ENCODE data around the gene KRT85. TPM values are rescaled to one million over a fixed set of nuclear protein-coding genes. Genes with fewer than 3 reads are reported as not detected.

Gene KRT85
- total and polyA plus RNA-seq, 8 donors: 0.14 to 0.26 TPM; not detected in 6

DNA sequence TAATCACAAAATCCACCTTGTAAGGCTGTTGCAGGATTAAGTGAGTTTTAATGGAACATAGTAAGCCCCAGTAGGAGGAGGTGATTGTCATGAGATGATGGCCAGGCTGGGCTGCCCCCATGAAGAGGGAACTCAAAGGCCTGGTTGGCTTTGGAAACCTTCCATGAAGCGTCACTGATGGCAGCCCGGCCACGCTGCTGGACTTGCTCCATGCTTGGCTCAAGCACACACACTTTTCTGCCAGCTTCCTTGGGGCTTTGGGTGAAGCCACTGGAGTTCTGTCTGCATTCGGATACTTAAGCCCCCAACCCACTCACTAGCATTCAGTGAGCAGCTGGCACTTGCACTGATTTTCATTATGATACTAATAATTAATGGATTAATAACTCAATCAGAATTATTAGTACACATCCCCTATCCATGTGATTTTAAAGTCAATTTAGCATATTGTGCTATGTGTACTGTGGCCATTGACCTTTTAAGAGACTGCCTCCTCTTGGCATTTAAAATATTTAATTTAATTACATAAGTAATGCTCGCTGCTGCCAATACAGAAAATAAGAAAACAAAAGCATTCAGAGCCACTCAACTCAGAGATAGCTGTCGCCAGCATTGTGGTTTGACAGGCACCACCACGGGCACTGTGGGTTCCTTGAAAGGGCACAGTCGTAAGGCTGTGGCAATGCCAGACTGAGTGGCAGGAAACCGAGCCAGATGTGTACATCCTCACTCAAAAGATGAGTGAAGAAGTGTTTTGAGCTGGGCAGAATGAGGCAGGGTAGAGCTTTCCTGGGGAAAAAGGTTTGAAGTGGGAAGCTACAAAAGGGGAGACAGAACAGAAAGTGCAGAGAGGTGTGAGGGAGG, 15.9 kb downstream of the KRT85 start:
- TF ChIP-seq, protein P1, sequence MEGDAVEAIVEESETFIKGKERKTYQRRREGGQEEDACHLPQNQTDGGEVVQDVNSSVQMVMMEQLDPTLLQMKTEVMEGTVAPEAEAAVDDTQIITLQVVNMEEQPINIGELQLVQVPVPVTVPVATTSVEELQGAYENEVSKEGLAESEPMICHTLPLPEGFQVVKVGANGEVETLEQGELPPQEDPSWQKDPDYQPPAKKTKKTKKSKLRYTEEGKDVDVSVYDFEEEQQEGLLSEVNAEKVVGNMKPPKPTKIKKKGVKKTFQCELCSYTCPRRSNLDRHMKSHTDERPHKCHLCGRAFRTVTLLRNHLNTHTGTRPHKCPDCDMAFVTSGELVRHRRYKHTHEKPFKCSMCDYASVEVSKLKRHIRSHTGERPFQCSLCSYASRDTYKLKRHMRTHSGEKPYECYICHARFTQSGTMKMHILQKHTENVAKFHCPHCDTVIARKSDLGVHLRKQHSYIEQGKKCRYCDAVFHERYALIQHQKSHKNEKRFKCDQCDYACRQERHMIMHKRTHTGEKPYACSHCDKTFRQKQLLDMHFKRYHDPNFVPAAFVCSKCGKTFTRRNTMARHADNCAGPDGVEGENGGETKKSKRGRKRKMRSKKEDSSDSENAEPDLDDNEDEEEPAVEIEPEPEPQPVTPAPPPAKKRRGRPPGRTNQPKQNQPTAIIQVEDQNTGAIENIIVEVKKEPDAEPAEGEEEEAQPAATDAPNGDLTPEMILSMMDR (IDR thresholded peaks at IDR 0.05): no peak
- Histone ChIP-seq H3K9me3 (no peaks in the 10 kb centered on the region), H3K4me3 (no peak overlapping the region), H3K27me3 (peaks cover 0 to 11% of the 10 kb centered on the region in 2 donors), H3K4me1 (no peaks in the 10 kb centered on the region), H3K36me3 (no peaks in the 10 kb centered on the region), H3K27ac (no peak overlapping the region)
- intact Hi-C loops (cut with DNase I): no loop called here
- DNase-seq (no peak), ATAC-seq (no peak)

DNA sequence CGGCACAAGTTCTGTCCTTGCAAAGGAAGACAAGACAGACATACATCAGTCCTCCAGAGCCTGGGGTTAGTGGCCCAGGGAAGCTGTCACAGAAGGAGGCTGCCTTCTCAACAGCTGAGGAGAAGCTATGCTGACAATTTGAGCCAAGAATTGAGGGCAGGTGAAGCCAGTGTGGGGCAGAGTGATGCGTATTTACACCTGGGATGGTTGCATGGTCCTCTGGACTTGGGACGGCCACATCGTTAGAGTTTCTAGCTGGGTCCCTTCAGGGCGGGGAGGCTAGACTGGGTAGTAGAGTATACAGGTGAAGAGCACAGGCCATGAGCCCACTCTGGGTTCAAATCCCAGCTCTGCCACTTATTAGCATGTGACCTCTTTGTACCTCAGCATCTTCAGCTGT, 16.5 kb downstream of the KRT85 start:
- TF ChIP-seq, protein P1 (IDR thresholded peaks at IDR 0.05): no peak
- Histone ChIP-seq H3K27me3 (peaks cover 0 to 5% of the 10 kb centered on the region in 2 donors), H3K36me3 (no peaks in the 10 kb centered on the region), H3K4me1 (peaks cover 0 to 5% of the 10 kb centered on the region in 2 donors), H3K27ac (no peak overlapping the region), H3K9me3 (no peaks in the 10 kb centered on the region), H3K4me3 (no peak overlapping the region)
- ATAC-seq (no peak), DNase-seq (no peak)
- intact Hi-C loops (cut with DNase I): no loop called here

DNA sequence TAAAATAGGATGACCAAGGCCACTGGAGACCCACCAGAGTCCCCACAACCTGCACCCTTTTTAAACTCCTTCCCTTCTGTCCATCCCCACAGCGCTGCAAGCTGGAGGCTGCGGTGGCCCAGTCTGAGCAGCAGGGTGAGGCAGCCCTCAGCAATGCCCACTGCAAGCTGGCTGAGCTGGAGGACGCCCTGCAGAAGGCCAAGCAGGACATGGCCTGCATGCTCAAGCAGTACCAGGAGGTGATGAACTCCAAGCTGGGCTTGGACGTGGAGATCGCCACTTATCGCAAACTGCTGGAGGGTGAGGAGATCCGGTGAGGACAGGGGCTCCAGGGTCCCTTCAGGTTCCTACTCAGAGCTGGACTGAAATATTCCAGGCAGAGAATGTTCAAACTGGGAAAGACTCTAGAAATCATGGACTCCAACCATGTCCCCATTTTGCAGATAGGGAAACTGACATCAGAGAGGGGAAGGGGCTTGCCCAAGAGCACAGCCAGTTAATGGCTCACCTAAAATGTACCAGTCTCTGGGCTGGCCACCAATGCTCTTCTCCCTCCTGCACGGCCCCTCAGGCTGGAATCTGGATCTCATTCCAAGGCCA, 17.2 kb downstream of the KRT85 start:
- no peak for DNase-seq
- TF ChIP-seq, protein P1 (IDR thresholded peaks at IDR 0.05): no peak
- no peak for ATAC-seq
- peaks cover 0 to 6% of the 10 kb centered on the region in 2 donors for H3K4me1 ChIP-seq
- no peak overlapping the region for H3K27ac ChIP-seq
- peaks cover 0 to 4% of the 10 kb centered on the region in 2 donors for H3K27me3 ChIP-seq
- H3K9me3 ChIP-seq: no peaks in the 10 kb centered on the region
- H3K36me3 ChIP-seq: no peaks in the 10 kb centered on the region
- intact Hi-C loops (cut with DNase I): no loop called here
- no peak overlapping the region for H3K4me3 ChIP-seq

- no peak for ATAC-seq
- Histone ChIP-seq H3K4me3 (no peak overlapping the region), H3K27me3 (peaks cover 0 to 4% of the 10 kb centered on the region in 2 donors), H3K4me1 (peaks cover 0 to 6% of the 10 kb centered on the region in 2 donors), H3K9me3 (no peaks in the 10 kb centered on the region), H3K36me3 (no peaks in the 10 kb centered on the region), H3K27ac (no peak overlapping the region)
- DNase-seq: no peak
- intact Hi-C loops (cut with DNase I): no loop called here
- TF ChIP-seq, protein P1 (IDR thresholded peaks at IDR 0.05): no peak
Measured at GRCh38 chr12:52349196-52349595, 18.1 kb downstream of the KRT85 start.

Measured in left lung (tissue), 10 donors.